ENCODE results near the gene PEPD.

- TF ChIP-seq CTCF (IDR thresholded peaks at IDR 0.05; ENCODE audit: poor library complexity) = no peak
- no peak for TF ChIP-seq EZH2 (IDR thresholded peaks at IDR 0.05; ENCODE audit: borderline replicate concordance)
- no peak for TF ChIP-seq EZH2phosphoT487 (IDR thresholded peaks at IDR 0.05; ENCODE audit: low read depth, severe bottlenecking, unreplicated experiment)
Measured at GRCh38 chr19:33488826-33489225, 32.8 kb downstream of the PEPD start.

Data from hepatocyte (in vitro differentiated cells).